ENCODE results near the gene PDXP. TPM values are rescaled to one million over a fixed set of nuclear protein-coding genes. Genes with fewer than 3 reads are reported as not detected.
"Not testable (repeated sequence)": the region's sequence is repeated elsewhere in the genome, so short reads cannot be mapped to it uniquely, and the experiment has no call there.

PDXP gene, protein sequence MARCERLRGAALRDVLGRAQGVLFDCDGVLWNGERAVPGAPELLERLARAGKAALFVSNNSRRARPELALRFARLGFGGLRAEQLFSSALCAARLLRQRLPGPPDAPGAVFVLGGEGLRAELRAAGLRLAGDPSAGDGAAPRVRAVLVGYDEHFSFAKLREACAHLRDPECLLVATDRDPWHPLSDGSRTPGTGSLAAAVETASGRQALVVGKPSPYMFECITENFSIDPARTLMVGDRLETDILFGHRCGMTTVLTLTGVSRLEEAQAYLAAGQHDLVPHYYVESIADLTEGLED
- total RNA-seq (2014; rRNA removed; shearing (Covaris generic)) (17.5 and 17.7 TPM in 2 replicates), polyA plus RNA-seq (2016; fragmentation: Nextera tagmentation; extraction: Ambion mirVana) (1.9 and 2.1 TPM in 2 replicates)

DNA sequence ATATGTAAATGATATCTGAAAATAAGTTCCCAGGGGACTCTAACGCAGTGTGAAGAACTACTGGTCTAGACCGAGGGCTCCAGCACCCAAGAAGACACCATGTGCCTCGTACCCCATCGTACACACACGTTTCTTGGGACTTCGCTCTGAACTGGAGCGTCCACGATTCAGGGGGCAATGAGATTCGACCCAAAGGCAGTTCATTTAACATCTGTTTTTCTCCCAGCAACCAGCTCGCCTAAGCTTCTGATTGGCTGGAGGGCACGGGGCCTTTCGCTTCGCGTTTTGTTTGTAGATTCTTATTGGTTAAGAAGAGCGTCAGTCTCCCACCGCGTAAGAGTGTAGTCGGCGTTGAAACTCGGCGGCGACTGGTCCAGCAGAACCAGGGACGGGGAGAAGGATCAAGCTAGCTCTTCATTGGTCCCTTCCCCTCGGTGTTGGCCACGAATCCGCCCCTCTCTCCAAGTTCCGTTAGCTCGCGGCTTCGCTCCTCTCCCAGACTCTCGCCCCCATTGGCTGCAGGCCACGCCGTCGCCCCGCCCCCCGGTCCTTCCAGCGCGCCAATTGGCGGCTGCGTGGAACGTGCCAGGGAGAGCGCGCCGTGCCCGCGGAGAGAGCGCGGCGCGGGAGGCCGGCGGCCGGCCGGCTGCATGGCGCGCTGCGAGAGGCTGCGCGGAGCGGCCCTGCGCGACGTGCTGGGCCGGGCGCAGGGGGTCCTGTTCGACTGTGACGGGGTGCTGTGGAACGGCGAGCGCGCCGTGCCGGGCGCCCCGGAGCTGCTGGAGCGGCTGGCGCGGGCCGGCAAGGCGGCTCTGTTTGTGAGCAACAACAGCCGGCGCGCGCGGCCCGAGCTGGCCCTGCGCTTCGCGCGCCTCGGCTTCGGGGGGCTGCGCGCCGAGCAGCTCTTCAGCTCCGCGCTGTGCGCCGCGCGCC, at the start of gene PDXP:
TSS of gene PDXP (plus strand) at position 591 of the 933 bp plus-strand sequence. CDS start at position 651, 60 bp downstream.
- WGBS, 2 experiments (ENCODE audit: low coverage in 1 of 2, low lambda C conversion rate in 2 of 2, missing lambda C conversion rate in 2 of 2), result 0 to 1% methylated on average over 43 to 68 of the region's 101 CpGs
- H3K36me3 ChIP-seq (ENCODE audit: low read depth), result no peaks in the 10 kb centered on the region
- peak within 1 kb of the TSS; percentile 85 for H3K9ac ChIP-seq
- H3K9me3 ChIP-seq (ENCODE audit: low read depth), result no peaks in the 10 kb centered on the region
- H3K27me3 ChIP-seq (replicated peaks; ENCODE audit: insufficient read depth), result no peaks in the 10 kb centered on the region
- peaks cover 31% of the 10 kb centered on the region for H3F3A ChIP-seq (ENCODE audit: insufficient read depth)
- no peaks in the 10 kb centered on the region for H3K9me2 ChIP-seq (ENCODE audit: insufficient read depth)
- DNase-seq, result peak; percentile 100
- peak within 1 kb of the TSS; percentile 97 for H3K4me2 ChIP-seq (ENCODE audit: unreplicated experiment)
- peaks cover 35% of the 10 kb centered on the region for H3K4me1 ChIP-seq (ENCODE audit: insufficient read depth)
- H3K4me3 ChIP-seq, result peak within 1 kb of the TSS; percentile 86
- H3K79me2 ChIP-seq (ENCODE audit: insufficient read depth), result peaks cover 36% of the 10 kb centered on the region
- 0 out of 2 replicates have a peak, but pooled peaks cover 2% of the 10 kb centered on the region for H4K20me1 ChIP-seq (ENCODE audit: insufficient read depth)
- H2AFZ ChIP-seq, result peak within 1 kb of the TSS; percentile 99
- peak within 1 kb of the TSS; percentile 84 for H3K27ac ChIP-seq
- no peak for TF ChIP-seq EZH2 (IDR thresholded peaks at IDR 0.05; ENCODE audit: insufficient read depth, poor library complexity, severe bottlenecking)
- no peak for TF ChIP-seq EZH2phosphoT487 (IDR thresholded peaks at IDR 0.05; ENCODE audit: insufficient read depth, low read depth)
- in situ Hi-C loops (cut with MboI), result no loop called here

DNA sequence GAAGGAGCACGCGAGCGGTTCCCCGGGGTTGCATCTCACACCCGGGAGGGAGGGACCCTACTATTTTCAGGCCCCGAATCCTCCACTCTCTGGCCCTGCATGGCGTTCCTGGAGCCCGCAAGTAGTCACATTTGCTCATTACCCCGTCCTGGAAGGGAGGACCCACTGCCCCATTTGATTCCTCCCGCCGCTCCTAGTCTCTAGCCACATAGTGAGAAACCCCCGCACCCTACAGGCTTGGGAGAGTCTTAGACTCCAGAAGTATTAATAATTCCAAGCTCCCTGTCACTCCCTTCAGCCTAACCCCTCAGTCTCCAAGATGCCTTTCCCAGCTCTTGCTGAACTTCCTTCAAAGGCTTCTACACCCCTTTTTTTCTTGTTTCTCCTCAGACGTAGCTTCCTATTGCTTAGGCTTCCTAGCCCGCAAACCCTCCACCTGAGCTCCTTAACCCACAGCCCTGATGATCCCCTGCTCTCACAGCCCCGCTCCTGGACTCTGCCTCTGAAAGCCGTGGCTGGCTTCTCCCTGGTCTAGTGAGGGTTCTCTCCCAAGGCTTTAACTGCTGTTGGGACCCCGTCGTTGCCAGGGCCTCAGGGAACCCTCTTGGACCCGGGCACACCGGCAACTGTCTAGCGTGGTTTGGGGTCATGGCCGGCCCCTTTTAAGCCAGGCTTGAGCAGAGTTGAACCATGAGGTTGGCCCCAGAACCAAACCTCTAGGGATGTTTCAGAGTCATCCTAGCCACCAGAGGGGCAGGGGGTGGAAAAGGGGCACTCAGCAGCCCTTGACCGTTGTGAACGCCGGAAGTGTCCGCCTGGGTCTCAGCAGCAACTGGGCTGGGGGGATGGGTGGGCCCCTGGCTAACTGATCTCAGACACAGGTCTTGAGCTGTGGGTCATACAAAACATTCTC, 49.0 kb upstream of the PDXP start:
- H3K4me3 ChIP-seq, result peak overlapping the region; percentile 92
- peak; percentile 67 for DNase-seq
- peak overlapping the region; percentile 89 for H3K9ac ChIP-seq
- peaks cover 30% of the 10 kb centered on the region for H3K79me2 ChIP-seq (ENCODE audit: insufficient read depth)
- in situ Hi-C loops (cut with MboI), result no loop called here
- H3F3A ChIP-seq (ENCODE audit: insufficient read depth), result no peaks in the 10 kb centered on the region; the same call in 1 of the 2 replicates
- H3K36me3 ChIP-seq (ENCODE audit: low read depth), result no peaks in the 10 kb centered on the region
- H3K27me3 ChIP-seq (replicated peaks; ENCODE audit: insufficient read depth), result no peaks in the 10 kb centered on the region
- peak overlapping the region; percentile 96 for H3K27ac ChIP-seq
- H3K9me3 ChIP-seq (ENCODE audit: low read depth), result no peaks in the 10 kb centered on the region
- 18% methylated on average over 25 to 26 of the region's 26 CpGs for WGBS, 2 experiments (ENCODE audit: low coverage in 1 of 2, low lambda C conversion rate in 2 of 2, missing lambda C conversion rate in 2 of 2)
- H3K4me2 ChIP-seq (ENCODE audit: unreplicated experiment), result peak overlapping the region; percentile 88
- H2AFZ ChIP-seq, result peak overlapping the region; percentile 80
- H3K4me1 ChIP-seq (ENCODE audit: insufficient read depth), result peaks cover 14% of the 10 kb centered on the region; the same call in 1 of the 2 replicates
- H3K9me2 ChIP-seq (ENCODE audit: insufficient read depth), result no peaks in the 10 kb centered on the region
- H4K20me1 ChIP-seq (ENCODE audit: insufficient read depth), result no peaks in the 10 kb centered on the region
- TF ChIP-seq EZH2 (IDR thresholded peaks at IDR 0.05; ENCODE audit: insufficient read depth, poor library complexity, severe bottlenecking) (no peak), EZH2phosphoT487 (IDR thresholded peaks at IDR 0.05; ENCODE audit: insufficient read depth, low read depth) (no peak)

DNA sequence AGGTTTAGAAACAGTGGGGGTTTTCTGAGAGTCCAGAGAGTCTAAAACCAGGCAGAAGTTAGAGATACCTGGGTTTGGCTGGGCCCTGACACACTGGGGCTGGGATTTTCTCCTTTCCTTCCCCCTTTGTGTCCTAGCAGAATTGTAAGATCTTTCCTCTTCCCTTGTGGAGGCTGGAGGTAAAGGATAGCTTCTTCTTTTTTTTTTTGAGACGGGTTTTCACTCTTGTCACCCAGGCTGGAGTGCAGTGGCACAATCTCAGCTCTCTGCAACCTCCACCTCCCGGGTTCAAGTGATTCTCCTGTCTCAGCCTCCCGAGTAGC, 48.4 kb upstream of the PDXP start:
- 96 to 100% methylated on average over 2 to 3 of the region's 3 CpGs for WGBS, 2 experiments (ENCODE audit: low coverage in 1 of 2, low lambda C conversion rate in 2 of 2, missing lambda C conversion rate in 2 of 2)
- H3K27ac ChIP-seq; in situ Hi-C loops (cut with MboI); H3K36me3 ChIP-seq (ENCODE audit: low read depth); H4K20me1 ChIP-seq (ENCODE audit: insufficient read depth); H3K9me2 ChIP-seq (ENCODE audit: insufficient read depth); DNase-seq; H3F3A ChIP-seq (ENCODE audit: insufficient read depth); H2AFZ ChIP-seq; H3K9me3 ChIP-seq (ENCODE audit: low read depth); H3K27me3 ChIP-seq (replicated peaks; ENCODE audit: insufficient read depth): not testable (repeated sequence)
- Histone ChIP-seq H3K79me2 (ENCODE audit: insufficient read depth) (peaks cover 30% of the 10 kb centered on the region), H3K4me1 (ENCODE audit: insufficient read depth) (peaks cover 14% of the 10 kb centered on the region; the same call in 1 of the 2 replicates), H3K4me3 (peak overlapping the region; percentile 92), H3K4me2 (ENCODE audit: unreplicated experiment) (peak overlapping the region; percentile 88), H3K9ac (peak overlapping the region; percentile 89)

Measured in GM23248 (cell line).